IPS-18a (cell line): Measurements from ENCODE around the gene IL17D.
"Not testable (repeated sequence)": the region's sequence is repeated elsewhere in the genome, so short reads cannot be mapped to it uniquely, and the experiment has no call there.

ENCODE experiments used
- H3K27ac ChIP-seq: one replicate; pipeline ENCODE4 v1.5.1; 2013; ENCODE audit warnings: low read length
- H3K27me3 ChIP-seq: one replicate; pipeline ENCODE4 v1.6.1; 2013; ENCODE audit warnings: mild to moderate bottlenecking, low read length; ENCODE audit not compliant: control insufficient read depth, insufficient read depth
- H3K36me3 ChIP-seq: one replicate; pipeline ENCODE4 v1.6.1; 2013; ENCODE audit warnings: low read depth, low read length; ENCODE audit not compliant: control insufficient read depth
- H3K4me1 ChIP-seq: one replicate; pipeline ENCODE4 v1.6.1; 2013; ENCODE audit warnings: low read depth, low read length; ENCODE audit not compliant: control insufficient read depth
- H3K4me3 ChIP-seq: one replicate; pipeline ENCODE4 v1.5.1; 2013; ENCODE audit warnings: low read length
- H3K9ac ChIP-seq: one replicate; pipeline ENCODE4 v1.6.1; 2013; ENCODE audit warnings: mild to moderate bottlenecking, low read length, moderate library complexity
- H3K9me3 ChIP-seq: one replicate; pipeline ENCODE4 v1.6.1; 2013; ENCODE audit warnings: low read depth, low read length; ENCODE audit not compliant: control insufficient read depth

The IL17D gene

GRCh38 chr13:20678606-20679005 is 24.9 kb upstream of the IL17D start:
- not testable (repeated sequence) for H3K4me1 ChIP-seq, H3K9me3 ChIP-seq, H3K4me3 ChIP-seq, H3K27me3 ChIP-seq, H3K9ac ChIP-seq, H3K36me3 ChIP-seq, H3K27ac ChIP-seq

- no peak overlapping the region for H3K27ac ChIP-seq
- no peak overlapping the region for H3K4me3 ChIP-seq
These were observed 23.6 kb upstream of the IL17D start for GRCh38 chr13:20679879-20680278.

GRCh38 chr13:20680416-20681080 is 23.0 kb upstream of the IL17D start:
- no peak overlapping the region for H3K9ac ChIP-seq
- no peaks in the 10 kb centered on the region for H3K36me3 ChIP-seq
- H3K4me3 ChIP-seq = no peak overlapping the region
- H3K9me3 ChIP-seq = no peaks in the 10 kb centered on the region
- peaks cover 11% of the 10 kb centered on the region for H3K4me1 ChIP-seq
- no peaks in the 10 kb centered on the region for H3K27me3 ChIP-seq
- H3K27ac ChIP-seq = no peak overlapping the region

More at GRCh38 chr13:20679879-20680278, 23.6 kb upstream of the IL17D start:
- H3K4me1 ChIP-seq = peaks cover 11% of the 10 kb centered on the region
- no peak overlapping the region for H3K9ac ChIP-seq
- no peaks in the 10 kb centered on the region for H3K9me3 ChIP-seq
- H3K27me3 ChIP-seq = no peaks in the 10 kb centered on the region
- no peaks in the 10 kb centered on the region for H3K36me3 ChIP-seq

GRCh38 chr13:20681481-20681880 is 22.0 kb upstream of the IL17D start:
- H3K4me1 ChIP-seq = peaks cover 11% of the 10 kb centered on the region
- not testable (repeated sequence) for H3K9me3 ChIP-seq, H3K4me3 ChIP-seq, H3K27ac ChIP-seq, H3K27me3 ChIP-seq, H3K9ac ChIP-seq, H3K36me3 ChIP-seq

- Histone ChIP-seq H3K27ac (no peak overlapping the region), H3K4me1 (peaks cover 13% of the 10 kb centered on the region), H3K36me3 (no peaks in the 10 kb centered on the region)
These were observed 21.4 kb upstream of the IL17D start for GRCh38 chr13:20682061-20682460.

GRCh38 chr13:20684041-20684440 is 19.5 kb upstream of the IL17D start:
- H3K36me3 ChIP-seq = no peaks in the 10 kb centered on the region
- H3K4me1 ChIP-seq = peaks cover 22% of the 10 kb centered on the region
- no peak overlapping the region for H3K4me3 ChIP-seq
- H3K27ac ChIP-seq = no peak overlapping the region
- H3K9ac ChIP-seq = no peak overlapping the region
- H3K9me3 ChIP-seq = no peaks in the 10 kb centered on the region
- no peaks in the 10 kb centered on the region for H3K27me3 ChIP-seq

More at GRCh38 chr13:20682061-20682460, 21.4 kb upstream of the IL17D start:
- no peaks in the 10 kb centered on the region for H3K9me3 ChIP-seq
- H3K4me3 ChIP-seq = no peak overlapping the region
- no peaks in the 10 kb centered on the region for H3K27me3 ChIP-seq
- no peak overlapping the region for H3K9ac ChIP-seq

- Histone ChIP-seq H3K36me3 (no peaks in the 10 kb centered on the region), H3K27me3 (no peaks in the 10 kb centered on the region), H3K4me1 (peaks cover 22% of the 10 kb centered on the region), H3K9ac (no peak overlapping the region), H3K9me3 (no peaks in the 10 kb centered on the region), H3K4me3 (no peak overlapping the region), H3K27ac (no peak overlapping the region)
These were observed 19.0 kb upstream of the IL17D start for GRCh38 chr13:20684546-20684945.

- Histone ChIP-seq H3K4me3 (no peak overlapping the region), H3K27me3 (no peaks in the 10 kb centered on the region), H3K36me3 (no peaks in the 10 kb centered on the region), H3K9me3 (no peaks in the 10 kb centered on the region), H3K9ac (no peak overlapping the region), H3K4me1 (peaks cover 22% of the 10 kb centered on the region), H3K27ac (no peak overlapping the region)
These were observed 18.4 kb upstream of the IL17D start for GRCh38 chr13:20685092-20685491.

- peaks cover 22% of the 10 kb centered on the region for H3K4me1 ChIP-seq
- H3K27me3 ChIP-seq = no peaks in the 10 kb centered on the region
- H3K4me3 ChIP-seq = no peak overlapping the region
- no peaks in the 10 kb centered on the region for H3K36me3 ChIP-seq
- H3K9ac ChIP-seq = no peak overlapping the region
- H3K27ac ChIP-seq = no peak overlapping the region
- no peaks in the 10 kb centered on the region for H3K9me3 ChIP-seq
These were observed 17.3 kb upstream of the IL17D start for GRCh38 chr13:20686167-20686566.

GRCh38 chr13:20686863-20687579 is 16.5 kb upstream of the IL17D start:
- Histone ChIP-seq H3K4me3 (no peak overlapping the region), H3K9ac (no peak overlapping the region), H3K9me3 (no peaks in the 10 kb centered on the region), H3K36me3 (no peaks in the 10 kb centered on the region), H3K27ac (no peak overlapping the region), H3K4me1 (peaks cover 19% of the 10 kb centered on the region), H3K27me3 (no peaks in the 10 kb centered on the region)

- no peak overlapping the region for H3K4me3 ChIP-seq
- no peak overlapping the region for H3K9ac ChIP-seq
- H3K4me1 ChIP-seq = peaks cover 13% of the 10 kb centered on the region
- no peaks in the 10 kb centered on the region for H3K36me3 ChIP-seq
- H3K27ac ChIP-seq = no peak overlapping the region
- no peaks in the 10 kb centered on the region for H3K9me3 ChIP-seq
- H3K27me3 ChIP-seq = no peaks in the 10 kb centered on the region
These were observed 14.2 kb upstream of the IL17D start for GRCh38 chr13:20689291-20689690.

GRCh38 chr13:20691616-20692015 is 11.9 kb upstream of the IL17D start:
- Histone ChIP-seq H3K27me3 (no peaks in the 10 kb centered on the region), H3K27ac (no peak overlapping the region), H3K4me3 (no peak overlapping the region), H3K4me1 (peaks cover 10% of the 10 kb centered on the region), H3K9me3 (no peaks in the 10 kb centered on the region), H3K36me3 (no peaks in the 10 kb centered on the region), H3K9ac (no peak overlapping the region)
